Measurements from ENCODE around the gene HAL.
A peak's percentile ranks its signal among the peaks of the same experiment; 100 is the strongest.

The HAL gene

DNA sequence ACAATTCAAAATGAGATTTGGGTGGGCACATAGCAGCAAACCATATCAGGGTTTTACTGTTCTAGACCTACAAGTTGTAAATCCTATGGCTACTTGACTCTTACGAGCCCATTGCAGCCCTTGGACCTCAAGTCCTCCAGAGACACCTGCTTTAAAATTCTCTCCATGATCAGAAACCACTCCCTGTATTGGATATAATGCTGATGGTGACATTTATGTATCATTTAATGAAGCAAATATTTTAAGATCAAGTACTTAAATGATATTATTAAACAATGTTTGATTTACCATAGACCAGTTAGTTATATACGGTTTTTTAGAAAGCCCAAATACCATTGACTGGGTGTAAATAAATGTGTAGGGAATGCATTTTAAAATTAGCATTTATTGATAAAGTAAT is 28.8 kb downstream of the HAL start:
- H3K4me3 ChIP-seq (ENCODE audit: low read depth, low read length), result no peak overlapping the region
- DNase-seq (ENCODE audit: low read depth), result no peak
- TF ChIP-seq, protein P1, sequence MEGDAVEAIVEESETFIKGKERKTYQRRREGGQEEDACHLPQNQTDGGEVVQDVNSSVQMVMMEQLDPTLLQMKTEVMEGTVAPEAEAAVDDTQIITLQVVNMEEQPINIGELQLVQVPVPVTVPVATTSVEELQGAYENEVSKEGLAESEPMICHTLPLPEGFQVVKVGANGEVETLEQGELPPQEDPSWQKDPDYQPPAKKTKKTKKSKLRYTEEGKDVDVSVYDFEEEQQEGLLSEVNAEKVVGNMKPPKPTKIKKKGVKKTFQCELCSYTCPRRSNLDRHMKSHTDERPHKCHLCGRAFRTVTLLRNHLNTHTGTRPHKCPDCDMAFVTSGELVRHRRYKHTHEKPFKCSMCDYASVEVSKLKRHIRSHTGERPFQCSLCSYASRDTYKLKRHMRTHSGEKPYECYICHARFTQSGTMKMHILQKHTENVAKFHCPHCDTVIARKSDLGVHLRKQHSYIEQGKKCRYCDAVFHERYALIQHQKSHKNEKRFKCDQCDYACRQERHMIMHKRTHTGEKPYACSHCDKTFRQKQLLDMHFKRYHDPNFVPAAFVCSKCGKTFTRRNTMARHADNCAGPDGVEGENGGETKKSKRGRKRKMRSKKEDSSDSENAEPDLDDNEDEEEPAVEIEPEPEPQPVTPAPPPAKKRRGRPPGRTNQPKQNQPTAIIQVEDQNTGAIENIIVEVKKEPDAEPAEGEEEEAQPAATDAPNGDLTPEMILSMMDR (IDR thresholded peaks at IDR 0.05; ENCODE audit: control insufficient read depth, extremely low read depth, insufficient read depth), result no peak

DNA sequence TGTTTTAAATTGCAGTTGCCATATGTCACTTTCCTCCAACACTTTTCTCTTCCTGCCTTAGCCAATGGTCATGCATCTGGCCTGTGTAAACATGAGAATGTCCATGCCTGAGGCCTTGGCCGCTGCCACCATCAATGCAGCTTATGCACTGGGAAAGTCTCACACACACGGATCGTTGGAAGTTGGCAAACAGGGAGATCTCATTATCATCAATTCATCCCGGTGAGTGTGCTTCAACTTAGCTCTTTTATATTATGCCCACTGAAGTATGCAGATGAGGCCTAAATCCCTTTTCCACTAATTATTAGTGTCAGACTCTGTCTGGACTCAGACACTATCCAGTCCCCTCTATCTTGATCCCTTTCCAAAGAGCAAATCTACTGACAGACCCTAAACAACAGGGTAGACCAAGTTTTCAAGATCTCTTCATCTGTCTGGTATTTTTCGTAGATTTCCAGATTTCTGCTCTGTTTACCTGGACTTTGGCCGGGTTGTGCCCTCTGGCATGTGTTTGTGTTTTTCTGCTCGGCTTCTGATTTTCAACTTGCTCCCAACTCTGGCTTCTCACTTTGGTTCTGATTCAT is 29.8 kb downstream of the HAL start:
- DNase-seq (ENCODE audit: low read depth), result no peak
- H3K4me3 ChIP-seq (ENCODE audit: low read depth, low read length), result no peak overlapping the region
- TF ChIP-seq, protein P1 (IDR thresholded peaks at IDR 0.05; ENCODE audit: control insufficient read depth, extremely low read depth, insufficient read depth), result no peak

DNA sequence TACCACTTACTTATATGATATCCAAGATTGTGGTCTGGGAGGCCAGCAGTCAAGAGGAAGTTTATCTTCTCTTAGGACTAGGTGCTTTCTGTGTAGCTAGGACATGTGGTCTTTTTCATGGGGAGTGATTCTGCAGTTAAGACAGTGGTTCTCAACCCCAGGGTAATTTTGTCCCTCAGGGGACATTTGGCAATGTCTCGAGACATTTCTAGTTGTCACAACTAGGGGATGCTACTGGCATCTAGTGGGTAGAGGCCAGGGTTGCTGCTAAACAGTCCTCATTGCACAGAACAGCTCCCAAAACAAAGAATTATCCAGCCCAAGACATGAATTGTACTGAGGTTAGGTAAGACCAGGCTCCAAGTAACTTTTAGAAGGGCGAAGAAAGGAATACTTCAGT is 33.0 kb downstream of the HAL start:
- H3K4me3 ChIP-seq (ENCODE audit: low read depth, low read length), result no peak overlapping the region
- TF ChIP-seq, protein P1 (IDR thresholded peaks at IDR 0.05; ENCODE audit: control insufficient read depth, extremely low read depth, insufficient read depth), result 0 out of 2 replicates have a peak, but pooled peaks have one; percentile 5
- DNase-seq (ENCODE audit: low read depth), result no peak

DNA sequence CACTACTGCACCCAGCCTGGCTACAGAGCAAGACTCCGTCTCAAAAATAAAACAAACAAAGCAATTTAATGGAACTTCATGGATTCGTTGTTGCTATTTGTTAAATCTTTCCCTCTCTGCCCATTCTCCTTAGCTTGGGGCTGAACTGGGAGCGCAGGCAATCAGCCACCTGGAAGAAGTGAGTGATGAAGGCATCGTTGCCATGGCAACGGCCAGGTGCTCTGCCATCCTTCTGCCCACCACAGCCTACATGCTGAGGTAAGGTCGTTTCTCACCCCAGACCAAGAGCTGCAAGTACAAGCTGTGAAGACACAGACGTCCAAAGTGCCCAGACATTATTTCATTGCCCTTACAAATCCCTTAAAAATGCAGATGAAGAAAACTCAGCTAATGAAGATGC is 33.9 kb downstream of the HAL start:
- TF ChIP-seq, protein P1 (IDR thresholded peaks at IDR 0.05; ENCODE audit: control insufficient read depth, extremely low read depth, insufficient read depth), result no peak
- DNase-seq (ENCODE audit: low read depth), result no peak
- H3K4me3 ChIP-seq (ENCODE audit: low read depth, low read length), result no peak overlapping the region

DNA sequence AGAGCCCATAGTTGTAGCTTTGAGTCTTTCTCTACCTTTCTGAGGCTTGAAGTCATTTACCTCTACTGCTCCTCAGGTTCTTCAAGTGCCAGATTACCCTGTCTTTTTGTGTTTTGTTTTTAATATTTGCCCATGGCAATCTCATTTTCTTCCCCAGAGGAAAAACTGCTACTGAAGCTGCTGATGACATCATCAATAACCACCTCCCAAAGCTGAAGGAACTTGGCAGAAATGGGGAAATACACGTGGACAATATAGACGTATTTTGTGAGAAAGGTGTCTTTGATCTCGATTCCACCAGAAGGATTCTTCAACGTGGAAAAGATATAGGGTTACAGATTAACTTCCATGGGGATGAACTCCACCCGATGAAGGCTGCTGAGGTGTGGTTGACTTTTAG is 35.9 kb downstream of the HAL start:
- H3K4me3 ChIP-seq (ENCODE audit: low read depth, low read length), result no peak overlapping the region
- DNase-seq (ENCODE audit: low read depth), result no peak
- TF ChIP-seq, protein P1 (IDR thresholded peaks at IDR 0.05; ENCODE audit: control insufficient read depth, extremely low read depth, insufficient read depth), result no peak

DNA sequence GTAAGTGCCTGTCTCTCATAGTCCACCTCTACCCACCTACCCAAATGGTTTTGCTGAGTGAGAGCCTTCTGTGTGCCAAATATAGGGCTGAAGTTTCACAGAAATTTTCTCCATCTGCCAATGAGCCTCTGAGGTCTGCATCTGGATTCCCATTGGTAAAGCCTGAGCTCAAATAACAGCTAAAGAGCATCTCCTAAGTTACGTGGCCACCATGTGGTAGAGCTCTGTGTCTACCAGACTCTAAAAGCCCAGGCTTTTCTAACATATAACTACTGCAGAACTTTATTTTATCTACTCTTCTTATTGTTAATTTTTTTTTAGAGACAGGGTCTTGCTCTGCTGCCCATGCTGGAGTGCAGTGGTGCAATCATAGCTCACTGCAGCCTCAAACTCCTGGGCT is 37.0 kb downstream of the HAL start:
- DNase-seq (ENCODE audit: low read depth), result no peak

More for the DNA sequence above, 37.0 kb downstream of the HAL start:
- TF ChIP-seq, protein P1 (IDR thresholded peaks at IDR 0.05; ENCODE audit: control insufficient read depth, extremely low read depth, insufficient read depth), result peak; percentile 44
- no peak overlapping the region for H3K4me3 ChIP-seq (ENCODE audit: low read depth, low read length)

All from LNCaP clone FGC (cell line).